DMS53 (cell line): Measurements from ENCODE around the gene DHRS3.
"Not testable (repeated sequence)": the region's sequence is repeated elsewhere in the genome, so short reads cannot be mapped to it uniquely, and the experiment has no call there.

Experiments used
- DNase-seq: peaks from one replicate; lab custom pipeline; 2025; lab: John Stamatoyannopoulos, UW

Gene DHRS3

DNA sequence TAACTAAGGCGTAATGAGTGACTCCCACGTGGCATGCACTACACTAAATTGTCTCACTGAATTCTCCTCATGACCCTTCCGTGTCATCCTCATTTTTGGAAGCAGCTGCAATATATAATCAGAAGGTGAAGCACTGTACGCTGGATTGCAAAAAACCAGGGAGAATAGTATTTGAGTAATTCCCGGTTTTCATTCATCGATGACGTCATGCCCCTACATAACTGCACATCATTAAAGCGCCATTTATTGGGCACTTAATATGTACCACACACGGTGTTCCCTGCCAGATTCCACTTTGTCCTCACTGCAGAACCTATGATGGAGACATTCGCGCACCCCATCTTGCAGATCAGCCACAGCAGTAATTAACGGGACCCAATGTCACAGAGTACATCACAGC lies 41.0 kb downstream of the DHRS3 start:
- no peak for DNase-seq

DNA sequence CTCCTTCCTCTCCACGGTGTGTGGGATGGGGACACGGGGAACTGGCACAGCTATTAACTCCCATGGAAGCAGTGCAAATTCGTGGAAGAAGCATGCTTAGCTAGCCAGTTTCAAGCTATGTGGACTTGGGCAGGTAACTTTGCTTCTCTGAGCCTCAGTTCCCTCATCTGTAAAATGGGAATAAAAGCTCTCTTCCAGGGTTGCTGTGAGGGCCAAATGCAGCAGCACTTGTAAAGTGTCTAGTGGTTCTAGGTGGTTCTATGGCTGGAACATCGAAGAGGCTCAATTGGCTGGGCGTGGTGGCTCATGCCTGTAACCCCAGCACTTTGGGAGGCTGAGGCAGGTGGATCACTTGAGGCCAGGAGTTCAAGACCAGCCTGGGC lies 43.3 kb downstream of the DHRS3 start:
- no peak for DNase-seq

DNA sequence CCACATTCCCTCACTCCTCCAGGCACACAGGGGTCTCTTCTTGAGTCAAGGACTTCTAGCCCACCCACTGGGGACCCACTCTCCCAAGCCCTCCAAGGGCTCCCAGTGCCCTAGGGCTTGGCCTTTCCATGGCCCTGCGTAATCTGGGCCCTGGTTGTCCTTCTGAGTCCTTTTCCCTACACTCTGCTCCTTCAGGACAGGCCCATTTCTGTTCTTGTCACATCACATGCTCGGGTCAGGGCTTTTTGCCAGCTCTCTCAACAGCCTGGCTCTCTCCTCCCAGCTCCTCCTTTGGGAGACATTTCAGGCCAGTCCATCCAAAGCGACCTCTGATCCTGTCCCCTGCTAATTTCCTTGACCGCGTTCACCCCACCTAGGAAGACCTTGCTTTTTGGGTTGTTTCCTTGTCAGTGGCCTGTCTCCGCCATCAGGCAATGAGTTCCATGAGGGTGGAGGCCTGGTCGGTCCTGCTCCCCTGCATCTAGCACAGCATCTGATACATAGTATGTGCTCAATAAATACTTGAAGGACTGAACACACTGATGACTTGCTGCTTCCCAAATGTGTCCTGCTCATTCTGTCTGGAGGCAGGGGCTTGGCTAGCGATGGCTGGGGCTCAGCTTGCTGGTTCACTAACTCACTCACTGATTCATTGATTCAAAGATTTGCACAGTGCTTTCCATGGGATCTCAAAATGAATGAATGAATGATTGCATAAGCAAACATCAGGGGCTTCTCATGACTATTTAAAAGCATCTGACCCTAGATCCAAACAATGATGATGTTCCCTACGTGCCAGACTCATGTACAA lies 44.8 kb downstream of the DHRS3 start:
- no peak for DNase-seq

DNA sequence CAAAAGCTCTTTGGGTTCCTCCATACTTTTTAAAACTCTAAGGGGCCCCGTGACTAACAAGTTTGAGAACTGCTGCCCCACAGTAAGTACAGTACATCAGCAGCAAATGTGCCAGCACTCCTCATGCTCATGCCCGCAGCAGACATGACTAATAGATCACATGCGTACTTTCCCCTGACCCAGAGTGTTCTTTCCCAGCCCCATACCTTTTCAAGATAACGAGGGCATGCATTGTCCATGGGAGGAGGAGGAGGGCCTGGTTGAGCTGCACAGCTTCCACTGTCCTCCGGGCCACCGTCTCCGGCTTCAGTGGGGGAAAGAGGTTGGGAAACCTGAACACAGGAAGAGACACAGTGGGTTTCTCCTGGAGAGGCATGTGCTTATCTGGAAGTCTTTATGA lies 45.5 kb downstream of the DHRS3 start:
- DNase-seq = no peak

DNA sequence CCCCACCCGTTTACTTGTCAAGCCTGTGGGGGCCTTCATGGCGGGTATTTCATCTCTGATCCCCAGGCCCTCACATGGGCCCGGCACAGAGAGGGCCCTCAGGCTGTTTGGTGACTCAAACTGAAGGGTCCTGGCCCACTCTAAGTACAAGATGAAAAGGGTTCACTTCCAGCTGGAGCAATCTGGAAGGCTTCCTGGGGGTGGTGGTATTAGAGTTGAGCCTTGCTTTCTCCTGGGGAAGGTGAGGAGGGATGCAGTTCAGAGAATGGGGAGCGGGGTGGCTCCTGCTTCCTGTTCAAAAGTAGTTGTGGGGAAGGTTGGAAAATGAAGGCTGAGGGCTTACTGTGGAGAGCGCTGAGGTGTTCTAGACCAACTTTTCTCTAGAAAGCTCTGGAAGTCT lies 47.7 kb downstream of the DHRS3 start:
- no peak for DNase-seq

DNA sequence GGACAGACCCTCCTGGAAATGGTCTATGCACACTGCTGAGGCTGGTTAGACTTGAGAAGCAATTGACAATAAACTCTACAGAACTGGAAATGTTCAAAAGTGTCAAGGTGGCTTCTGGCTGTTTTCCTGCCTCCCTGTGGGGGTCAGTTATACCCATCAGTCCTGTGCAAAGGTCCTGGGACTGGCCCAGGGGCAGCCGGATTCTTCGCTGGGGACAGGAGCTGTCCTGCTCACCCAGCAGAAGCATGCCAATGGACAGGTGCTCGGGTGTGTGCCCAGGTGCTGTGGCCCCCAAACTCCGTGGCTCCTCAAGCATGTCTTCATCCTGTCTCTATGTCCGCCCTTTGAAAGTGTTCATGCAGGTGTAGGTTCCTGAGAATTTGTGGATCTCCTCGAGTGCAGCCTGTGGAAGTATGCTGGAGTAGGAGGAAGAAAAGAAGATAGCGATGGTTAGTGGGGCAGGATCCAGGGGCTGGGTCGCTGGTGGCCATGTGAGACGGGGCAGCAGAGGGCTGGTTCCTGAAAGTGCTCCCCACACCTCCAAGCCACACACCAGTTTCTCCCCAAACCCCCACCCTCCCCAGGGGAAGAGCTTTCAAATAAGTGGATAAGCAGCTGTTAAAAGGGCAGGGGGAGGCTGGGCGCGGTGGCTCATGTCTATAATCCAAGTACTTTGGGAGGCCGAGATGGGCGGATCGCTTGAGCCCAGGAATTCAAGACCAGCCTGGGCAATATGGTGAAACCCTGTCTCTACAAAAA lies 49.8 kb downstream of the DHRS3 start:
- DNase-seq = no peak

DNA sequence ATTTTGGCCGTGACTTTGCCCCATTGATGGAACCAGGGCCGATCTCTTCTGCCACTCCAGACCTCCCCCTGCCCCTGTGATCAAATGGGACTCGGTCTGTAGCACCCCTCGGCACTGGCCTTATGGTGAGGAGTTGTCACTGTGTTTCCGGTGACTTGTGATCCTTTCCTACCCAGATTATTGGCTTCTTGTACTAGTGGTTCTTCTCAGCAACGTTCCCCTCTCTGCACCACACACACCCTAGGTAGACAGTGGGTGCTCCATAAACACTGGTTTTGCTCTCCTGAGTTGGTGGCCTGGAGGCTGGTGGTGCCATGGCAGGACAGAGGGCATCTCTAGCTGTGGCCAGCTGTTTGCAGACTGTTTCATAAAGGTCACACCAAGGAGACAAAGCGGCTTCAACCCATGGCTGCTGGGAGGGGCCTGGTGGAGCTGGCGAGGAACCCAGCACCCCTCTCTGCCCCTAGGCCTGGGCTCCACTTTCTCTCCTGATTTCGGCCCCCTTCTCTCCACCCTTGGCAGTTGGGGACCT lies 50.7 kb downstream of the DHRS3 start:
- no peak for DNase-seq

DNA sequence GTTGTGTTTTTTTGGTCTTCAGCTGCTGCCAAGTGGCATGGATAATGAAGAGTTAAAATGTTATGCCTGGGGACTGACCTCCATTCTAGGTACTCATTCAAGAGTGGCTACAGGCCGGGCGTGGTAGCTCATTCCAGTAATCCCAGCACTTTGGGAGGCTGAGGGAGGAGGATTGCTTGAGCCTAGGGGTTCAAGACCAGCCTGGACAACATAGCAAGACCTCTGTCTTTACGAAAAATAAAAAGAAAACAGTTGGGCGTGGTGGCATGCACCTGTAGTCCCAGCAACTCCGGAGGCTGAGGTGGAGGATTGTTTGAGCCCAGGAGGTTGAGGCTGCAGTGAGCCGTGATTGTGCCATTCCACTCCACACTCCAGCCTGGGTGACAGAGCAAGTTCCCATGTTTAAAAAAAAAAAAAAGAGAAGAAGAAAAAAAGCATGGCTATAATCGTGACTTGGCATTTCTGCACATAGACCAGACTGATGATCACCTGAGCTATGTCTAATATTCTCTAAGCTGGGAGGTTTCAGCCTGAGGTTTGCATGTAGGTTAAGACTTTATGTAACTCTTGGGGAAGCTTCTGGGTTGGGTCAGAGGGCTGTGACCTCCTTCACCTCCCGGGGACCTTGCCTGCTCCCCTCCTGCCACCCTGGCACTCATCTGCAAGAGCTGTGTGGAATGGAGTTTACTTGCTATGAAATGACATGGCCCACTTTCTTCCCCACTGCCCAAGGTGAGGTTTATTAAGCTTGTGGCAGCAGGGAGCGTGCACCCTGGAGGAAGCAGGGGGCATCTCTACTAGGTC lies 51.3 kb downstream of the DHRS3 start:
- no peak for DNase-seq

DNA sequence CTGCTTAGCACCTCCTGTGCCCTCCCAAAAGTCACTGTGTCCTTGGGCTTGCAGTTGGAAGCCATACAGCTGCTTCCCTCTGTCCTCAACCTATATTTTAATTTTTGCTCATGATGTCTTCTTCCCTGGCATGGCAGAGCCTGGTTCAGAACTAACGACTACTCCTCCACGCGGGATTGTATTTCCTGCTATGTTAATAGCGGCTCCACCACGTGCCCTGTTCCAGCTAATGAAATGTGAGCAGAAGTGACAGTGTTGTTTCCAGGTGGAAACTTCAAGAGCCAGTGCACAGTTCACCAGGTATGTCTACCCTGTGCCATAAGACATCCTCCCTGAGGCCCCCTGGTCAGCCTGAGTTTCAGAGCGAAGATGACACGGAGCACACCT lies 52.1 kb downstream of the DHRS3 start:
- DNase-seq = peak; percentile 27

DNA sequence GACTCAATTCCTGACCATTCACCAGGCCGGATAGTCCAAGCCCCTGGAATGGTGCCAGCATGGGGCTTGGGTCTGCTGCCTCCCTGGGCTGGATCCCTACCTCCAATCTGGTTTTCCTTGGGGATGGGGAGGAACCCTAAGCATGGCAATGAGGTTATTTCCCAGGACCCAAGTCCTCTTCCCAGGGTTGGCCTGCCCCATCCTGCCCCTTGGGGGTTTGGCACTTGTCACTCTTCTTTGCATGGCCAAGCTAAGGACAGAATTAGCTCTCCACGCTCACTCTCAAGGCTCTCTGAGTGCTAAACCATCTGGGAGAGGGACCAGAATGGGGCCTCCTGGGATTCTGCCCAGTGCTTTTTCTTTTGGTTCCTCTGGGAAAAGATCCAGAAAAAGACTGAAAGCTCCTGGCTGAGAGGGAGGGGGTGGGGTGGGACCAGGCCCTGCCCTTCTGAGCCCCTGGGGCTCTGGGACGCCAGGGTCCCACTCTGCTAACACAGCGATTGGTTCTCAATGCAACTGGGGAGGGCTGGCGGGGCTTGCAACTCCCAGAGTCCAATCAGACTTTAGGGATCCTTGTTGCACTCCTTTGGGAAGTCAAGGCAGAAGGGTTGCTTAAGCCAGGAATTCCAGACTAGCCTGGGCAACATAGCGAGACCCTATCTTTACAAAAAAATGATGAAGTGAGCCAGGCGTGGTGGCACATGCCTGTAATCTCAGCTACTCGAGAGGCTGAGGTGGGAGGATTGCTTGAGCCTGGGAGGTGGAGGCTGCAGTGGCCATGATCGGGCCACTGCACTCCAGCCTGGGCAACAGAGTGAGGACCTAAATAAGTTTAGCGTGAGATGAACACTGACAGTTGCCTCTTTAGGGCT lies 52.7 kb downstream of the DHRS3 start:
- no peak for DNase-seq

DNA sequence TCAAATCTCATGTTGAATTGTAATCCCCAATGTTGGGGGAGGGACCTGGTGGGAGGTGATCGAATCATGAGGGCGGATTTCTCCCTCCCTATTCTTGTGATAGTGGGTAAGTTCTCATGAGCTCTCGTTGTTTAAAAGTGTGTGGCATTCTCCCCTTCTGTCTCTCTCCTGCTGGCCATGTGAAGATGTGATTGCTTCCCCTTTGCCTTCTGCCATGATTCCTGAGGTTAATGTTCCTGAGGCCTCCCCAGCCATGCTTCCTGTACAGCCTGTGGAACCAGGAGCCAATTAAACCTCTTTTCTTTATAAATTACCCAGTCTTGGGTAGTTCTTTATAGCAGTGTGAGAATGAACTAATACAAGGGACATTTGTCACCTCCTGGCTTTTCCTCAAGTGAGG lies 53.8 kb downstream of the DHRS3 start:
- DNase-seq = not testable (repeated sequence)

DNA sequence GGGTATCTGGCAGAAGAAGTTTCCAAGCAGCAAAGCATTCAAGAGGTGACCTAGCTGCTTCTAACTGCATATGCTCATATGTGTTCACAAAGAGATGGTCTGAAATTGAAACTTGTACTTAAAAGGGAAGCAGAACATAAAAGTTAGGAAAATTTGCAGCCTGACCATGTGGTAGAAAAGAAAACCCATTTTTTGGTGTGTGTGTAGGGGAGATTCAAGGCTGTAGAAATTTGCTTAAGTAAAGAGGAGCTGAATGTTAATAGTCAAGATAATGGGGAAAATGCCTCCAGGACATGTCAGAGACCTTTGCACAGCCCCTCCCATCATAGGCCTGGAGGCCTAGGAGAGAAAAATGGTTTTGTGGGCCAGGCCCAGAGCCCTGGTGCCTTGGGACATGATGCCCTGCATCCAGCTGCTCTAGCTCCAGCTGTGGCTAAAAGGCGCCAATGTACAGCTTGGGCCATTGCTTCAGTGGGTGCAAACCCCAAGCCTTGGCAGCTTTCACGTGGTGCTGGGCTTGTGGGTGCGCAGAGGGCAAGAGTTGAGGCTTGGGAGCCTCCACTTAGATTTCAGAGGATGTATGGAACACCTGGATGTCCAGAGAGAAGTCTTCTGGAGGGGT lies 54.9 kb downstream of the DHRS3 start:
- no peak for DNase-seq

DNA sequence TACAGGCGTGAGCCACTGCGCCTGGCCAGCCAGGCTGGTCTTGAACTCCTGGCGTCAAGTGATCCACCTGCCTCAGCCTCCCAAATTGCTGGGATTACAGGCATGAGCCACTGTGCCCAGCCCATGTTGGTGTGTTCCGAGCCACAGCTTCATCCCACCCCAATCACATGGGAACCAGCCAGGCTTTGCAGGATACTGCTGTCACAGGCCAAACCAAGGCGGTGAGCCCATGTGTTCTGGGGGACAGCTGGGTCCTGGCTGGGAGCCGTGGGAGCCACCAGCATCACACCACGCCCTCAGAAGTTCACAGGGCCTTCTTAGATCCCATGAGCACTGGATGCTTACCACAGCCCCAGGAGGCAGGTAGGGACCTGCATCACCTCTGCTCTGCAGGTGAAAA lies 56.9 kb downstream of the DHRS3 start:
- no peak for DNase-seq

DNA sequence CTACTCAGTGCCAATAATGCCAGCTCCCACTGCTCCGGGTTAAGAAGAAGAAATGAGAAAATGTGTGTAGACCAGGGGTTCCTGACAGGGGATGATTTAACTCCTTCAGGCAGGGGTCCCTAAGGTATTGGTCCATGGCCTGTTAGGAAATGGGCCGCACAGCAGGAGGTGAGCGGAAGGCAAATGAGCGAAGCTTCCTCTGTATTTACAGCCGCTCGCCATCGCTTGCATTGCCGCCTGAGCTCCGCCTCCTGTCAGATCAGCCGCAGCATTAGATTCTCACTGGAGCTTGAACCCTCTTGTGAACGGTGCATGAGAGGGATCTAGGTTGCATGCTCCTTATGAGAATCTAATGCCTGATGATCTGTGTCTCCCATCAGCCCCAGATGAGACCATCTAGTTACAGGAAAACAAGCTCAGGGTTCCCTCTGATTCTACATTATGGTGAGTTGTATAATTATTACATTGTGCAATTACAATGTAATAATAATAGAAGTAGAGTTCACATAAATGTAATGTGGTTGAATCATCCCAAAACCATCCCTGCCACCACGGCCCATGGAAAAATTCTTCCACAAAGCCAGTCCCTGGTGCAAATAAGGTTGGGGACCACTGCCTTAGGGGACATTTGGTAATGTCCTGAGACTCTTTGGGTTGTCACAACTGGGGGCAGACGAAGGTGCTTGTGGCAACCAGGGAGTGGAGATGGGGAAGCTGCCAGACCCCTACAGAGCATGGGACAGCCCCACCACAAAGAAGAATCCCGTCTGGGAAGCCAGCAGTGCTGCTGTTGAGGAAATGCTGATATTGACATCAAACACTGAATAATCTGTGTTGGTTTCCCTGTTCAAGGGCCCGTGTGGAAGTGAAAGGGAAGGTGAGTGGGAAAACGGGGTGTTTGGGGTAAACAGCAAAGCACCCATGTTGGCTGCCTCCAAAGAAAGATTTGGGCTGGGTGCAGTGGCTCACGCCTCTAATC lies 60.8 kb downstream of the DHRS3 start:
- DNase-seq = no peak

DNA sequence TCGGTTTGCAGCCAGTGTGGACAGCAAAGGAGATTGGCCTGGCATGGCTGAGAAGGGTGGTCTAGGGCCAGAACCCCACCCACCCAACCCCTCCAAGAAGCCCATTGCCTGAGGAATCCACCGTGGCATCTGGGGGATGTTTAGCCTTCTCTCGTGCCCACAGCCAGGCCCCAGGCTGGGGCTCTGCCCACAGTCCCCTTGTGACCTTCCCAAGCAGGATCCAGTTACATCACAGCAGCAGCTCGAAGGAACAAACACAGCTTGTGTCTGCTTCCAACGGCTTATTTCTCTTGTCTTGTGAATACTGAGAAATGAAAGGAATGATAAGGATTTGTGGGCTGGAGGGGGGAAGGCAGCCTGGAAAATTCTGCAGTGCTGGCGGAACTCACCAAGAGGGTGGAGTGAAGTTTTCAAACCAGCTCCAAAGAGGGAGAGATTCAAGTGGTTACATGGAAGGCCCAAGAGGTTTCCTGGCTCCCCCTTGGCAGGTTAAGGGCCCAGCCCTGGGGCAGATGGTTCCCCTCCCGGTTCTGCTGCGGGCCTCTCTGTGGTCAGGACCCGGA lies 61.6 kb downstream of the DHRS3 start:
- no peak for DNase-seq

DNA sequence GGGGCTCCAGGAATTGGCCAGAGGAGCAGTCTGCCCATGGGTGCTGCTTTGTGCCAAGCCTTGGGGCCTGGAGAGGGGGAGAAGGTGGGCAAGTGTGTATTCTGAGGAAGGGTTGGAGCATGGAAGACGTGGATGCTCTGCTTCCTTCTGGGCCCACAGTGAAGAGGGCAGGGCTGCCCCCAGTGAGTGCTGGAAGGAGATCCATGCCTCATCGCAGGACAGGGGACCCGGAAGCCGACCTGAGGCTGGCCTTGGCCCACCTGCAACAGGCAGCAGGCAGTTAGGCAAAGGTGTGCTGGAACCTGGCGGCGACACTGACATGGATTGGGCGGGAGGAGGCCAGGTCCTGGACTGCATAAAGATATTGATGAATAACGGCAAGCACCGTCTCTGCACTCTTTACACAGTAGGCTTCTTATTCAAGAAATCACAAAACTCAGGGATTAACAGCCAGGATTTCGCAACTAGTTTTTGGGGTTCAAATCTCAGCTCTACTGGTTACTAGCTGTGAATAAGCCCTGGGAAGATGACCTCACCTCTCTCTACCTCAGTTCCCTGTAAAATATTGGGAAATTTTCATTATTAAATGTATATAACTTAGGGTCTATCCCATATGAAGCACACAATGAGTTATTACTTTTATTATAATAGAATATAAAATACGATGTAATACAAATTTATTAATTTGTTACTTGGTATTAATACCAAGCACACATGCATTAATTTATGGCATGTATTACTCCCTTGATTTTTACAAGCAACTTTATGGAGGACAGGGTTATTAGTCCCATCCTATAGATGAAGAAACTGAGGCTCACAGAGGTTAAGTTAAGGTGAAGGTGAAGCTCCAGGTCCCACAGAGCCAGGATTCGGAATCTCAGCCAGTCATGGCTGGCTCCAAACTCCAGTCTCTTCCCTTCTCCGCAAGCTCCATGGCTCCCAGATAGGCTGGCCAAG lies 62.3 kb downstream of the DHRS3 start:
- no peak for DNase-seq

DNA sequence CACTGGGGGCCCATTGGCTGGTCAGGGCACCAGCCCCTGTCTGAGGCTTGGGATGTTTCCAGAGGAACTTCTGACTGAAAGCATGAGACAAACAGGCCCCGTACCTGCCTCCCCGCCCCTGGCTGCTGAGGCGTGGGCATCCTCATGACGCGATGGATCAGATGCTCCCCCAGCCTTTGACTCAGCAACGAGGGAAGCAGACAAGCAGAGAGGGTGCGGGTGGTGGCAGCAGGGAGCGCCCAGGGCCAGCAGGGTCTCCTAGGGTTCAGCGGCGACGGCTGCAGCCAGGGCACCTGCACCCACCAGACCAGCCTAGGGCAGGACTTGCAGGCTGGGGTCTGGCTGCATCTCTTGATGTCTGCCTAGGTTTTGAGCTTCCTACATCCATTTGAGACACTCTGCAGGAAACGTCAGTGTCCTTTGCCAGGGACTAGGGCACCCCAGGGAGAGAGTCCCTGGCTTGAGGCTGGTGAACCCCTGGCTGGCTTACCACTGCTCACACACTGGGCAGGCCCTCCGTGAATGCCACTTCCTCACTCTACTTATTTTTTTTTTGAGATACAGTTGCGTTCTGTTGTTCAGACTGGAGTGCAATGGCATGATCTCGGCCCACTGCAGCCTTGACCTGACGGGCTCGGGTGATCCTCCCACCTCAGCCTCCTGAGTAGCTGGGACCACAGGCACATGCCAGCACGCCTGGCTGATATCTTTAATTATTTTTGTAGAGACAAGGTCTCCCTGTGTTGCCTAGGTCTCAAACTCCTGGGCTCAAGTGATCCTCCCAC lies 63.3 kb downstream of the DHRS3 start:
- no peak for DNase-seq

DNA sequence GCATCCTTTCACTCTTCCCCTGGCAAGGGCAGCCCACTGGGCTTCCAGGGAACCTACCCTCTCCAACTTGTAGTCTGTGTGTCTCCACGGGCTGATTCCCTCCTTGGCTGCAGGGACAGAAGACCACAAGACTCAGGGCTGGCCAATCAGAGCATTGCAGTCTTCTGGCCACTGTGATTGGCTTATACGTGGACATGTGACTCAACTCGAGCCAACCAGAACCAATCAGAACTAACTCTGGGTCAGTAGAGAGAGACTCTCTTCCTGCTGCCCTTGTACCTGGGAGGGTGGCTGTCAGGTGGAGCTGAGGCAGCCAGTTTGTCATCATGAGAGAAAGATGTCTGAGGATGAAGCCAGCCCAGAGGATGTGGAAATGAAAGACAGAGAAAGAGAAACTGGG lies 64.0 kb downstream of the DHRS3 start:
- no peak for DNase-seq
